Measurements from ENCODE around the gene NMNAT2. TPM values are rescaled to one million over a fixed set of nuclear protein-coding genes. Genes with fewer than 3 reads are reported as not detected.

Gene NMNAT2
- polyA plus RNA-seq, 1 donor from 2014 or later = 43.8 TPM

DNA sequence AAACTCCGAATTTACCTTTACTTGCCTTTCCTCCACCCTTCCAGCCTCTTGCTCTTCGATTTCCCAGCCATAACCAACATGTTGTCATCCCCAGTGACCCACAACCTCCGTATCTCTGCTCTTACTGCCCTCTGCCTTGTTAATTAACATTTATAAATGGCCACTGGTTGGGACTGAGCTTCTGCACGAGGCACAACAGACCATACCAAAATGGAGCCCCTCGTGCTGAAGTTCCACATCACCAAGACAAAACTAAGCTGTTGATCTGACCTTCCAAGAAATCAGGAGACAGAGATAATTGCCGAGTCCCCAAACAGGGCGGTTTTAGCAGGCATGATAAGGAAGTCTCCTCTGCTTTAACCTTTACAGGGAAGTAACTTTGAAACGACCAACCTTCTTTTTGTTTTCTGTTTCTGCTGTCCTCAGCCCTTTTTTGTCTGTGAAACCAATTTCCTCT, 71.9 kb downstream of the NMNAT2 start:
- no peak overlapping the region for H3K9ac ChIP-seq (ENCODE audit: low read length)

DNA sequence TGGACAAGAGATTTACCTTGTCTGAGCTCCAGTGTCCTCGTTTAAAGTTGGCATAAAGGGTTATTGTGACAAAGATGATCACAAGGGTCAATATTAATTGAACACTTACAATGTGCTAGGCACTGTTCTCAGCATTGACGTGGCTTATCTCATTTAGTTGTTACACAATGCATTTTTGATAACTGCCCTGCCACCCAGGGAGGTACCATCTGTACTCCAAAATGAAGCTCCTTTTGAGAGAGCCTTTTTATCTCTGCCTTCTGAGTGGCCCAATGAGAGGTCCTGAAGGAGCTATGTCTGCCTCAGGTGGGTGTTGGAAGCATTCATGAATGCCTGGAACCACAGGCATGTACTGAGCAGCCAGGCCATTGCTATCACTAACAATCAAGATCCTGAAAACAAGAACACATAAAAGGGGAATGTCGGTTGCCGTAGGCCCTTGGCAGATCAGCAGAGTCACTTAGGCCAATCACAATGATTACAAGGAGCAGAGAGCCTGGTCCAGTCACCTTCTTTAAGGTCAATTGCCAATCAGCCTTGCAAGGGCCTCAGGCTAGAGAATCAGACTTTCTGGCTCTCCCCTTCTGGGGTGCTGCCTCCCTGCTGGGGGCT, 78.5 kb downstream of the NMNAT2 start:
- no peak overlapping the region for H3K4me2 ChIP-seq (ENCODE audit: low read length)
- H3K9me2 ChIP-seq (ENCODE audit: insufficient read depth, low read length) = no peaks in the 10 kb centered on the region
- no peaks in the 10 kb centered on the region for H3K9me3 ChIP-seq (ENCODE audit: low read length)
- peaks cover 3% of the 10 kb centered on the region for H3K79me2 ChIP-seq (replicated peaks; ENCODE audit: insufficient read depth, low read length)
- H3K27ac ChIP-seq (ENCODE audit: low read length) = no peak overlapping the region
- H3K4me3 ChIP-seq (ENCODE audit: low read length) = no peak overlapping the region
- H3K27me3 ChIP-seq (ENCODE audit: insufficient read depth, low read depth, low read length) = no peaks in the 10 kb centered on the region
- H3K36me3 ChIP-seq (ENCODE audit: insufficient read depth, low read length) = no peaks in the 10 kb centered on the region
- H4K20me1 ChIP-seq (ENCODE audit: insufficient read depth) = no peaks in the 10 kb centered on the region
- TF ChIP-seq, protein P1, sequence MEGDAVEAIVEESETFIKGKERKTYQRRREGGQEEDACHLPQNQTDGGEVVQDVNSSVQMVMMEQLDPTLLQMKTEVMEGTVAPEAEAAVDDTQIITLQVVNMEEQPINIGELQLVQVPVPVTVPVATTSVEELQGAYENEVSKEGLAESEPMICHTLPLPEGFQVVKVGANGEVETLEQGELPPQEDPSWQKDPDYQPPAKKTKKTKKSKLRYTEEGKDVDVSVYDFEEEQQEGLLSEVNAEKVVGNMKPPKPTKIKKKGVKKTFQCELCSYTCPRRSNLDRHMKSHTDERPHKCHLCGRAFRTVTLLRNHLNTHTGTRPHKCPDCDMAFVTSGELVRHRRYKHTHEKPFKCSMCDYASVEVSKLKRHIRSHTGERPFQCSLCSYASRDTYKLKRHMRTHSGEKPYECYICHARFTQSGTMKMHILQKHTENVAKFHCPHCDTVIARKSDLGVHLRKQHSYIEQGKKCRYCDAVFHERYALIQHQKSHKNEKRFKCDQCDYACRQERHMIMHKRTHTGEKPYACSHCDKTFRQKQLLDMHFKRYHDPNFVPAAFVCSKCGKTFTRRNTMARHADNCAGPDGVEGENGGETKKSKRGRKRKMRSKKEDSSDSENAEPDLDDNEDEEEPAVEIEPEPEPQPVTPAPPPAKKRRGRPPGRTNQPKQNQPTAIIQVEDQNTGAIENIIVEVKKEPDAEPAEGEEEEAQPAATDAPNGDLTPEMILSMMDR (IDR thresholded peaks at IDR 0.05; ENCODE audit: poor library complexity, severe bottlenecking) = no peak
- TF ChIP-seq MXI1 (conservative IDR thresholded peaks at IDR 0.05; ENCODE audit: poor library complexity, severe bottlenecking) = no peak
- no peak for TF ChIP-seq EP300 (conservative IDR thresholded peaks at IDR 0.05; ENCODE audit: poor library complexity, severe bottlenecking)
- TF ChIP-seq EZH2 (IDR thresholded peaks at IDR 0.05; ENCODE audit: borderline replicate concordance, insufficient read depth, low read length, poor library complexity, severe bottlenecking) = no peak
- no peak for TF ChIP-seq TAF1 (IDR thresholded peaks at IDR 0.05; ENCODE audit: low read depth)
- TF ChIP-seq, protein P2, sequence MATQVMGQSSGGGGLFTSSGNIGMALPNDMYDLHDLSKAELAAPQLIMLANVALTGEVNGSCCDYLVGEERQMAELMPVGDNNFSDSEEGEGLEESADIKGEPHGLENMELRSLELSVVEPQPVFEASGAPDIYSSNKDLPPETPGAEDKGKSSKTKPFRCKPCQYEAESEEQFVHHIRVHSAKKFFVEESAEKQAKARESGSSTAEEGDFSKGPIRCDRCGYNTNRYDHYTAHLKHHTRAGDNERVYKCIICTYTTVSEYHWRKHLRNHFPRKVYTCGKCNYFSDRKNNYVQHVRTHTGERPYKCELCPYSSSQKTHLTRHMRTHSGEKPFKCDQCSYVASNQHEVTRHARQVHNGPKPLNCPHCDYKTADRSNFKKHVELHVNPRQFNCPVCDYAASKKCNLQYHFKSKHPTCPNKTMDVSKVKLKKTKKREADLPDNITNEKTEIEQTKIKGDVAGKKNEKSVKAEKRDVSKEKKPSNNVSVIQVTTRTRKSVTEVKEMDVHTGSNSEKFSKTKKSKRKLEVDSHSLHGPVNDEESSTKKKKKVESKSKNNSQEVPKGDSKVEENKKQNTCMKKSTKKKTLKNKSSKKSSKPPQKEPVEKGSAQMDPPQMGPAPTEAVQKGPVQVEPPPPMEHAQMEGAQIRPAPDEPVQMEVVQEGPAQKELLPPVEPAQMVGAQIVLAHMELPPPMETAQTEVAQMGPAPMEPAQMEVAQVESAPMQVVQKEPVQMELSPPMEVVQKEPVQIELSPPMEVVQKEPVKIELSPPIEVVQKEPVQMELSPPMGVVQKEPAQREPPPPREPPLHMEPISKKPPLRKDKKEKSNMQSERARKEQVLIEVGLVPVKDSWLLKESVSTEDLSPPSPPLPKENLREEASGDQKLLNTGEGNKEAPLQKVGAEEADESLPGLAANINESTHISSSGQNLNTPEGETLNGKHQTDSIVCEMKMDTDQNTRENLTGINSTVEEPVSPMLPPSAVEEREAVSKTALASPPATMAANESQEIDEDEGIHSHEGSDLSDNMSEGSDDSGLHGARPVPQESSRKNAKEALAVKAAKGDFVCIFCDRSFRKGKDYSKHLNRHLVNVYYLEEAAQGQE (IDR thresholded peaks at IDR 0.05; ENCODE audit: borderline replicate concordance) = no peak
- no peak for TF ChIP-seq RAD21 (conservative IDR thresholded peaks at IDR 0.05)
- TF ChIP-seq SMC3 (conservative IDR thresholded peaks at IDR 0.05; ENCODE audit: poor library complexity) = no peak
- no peak for TF ChIP-seq POLR2AphosphoS5 (IDR thresholded peaks at IDR 0.05)
- no peak overlapping the region for H2AFZ ChIP-seq (ENCODE audit: low read depth, low read length)
- no peaks in the 10 kb centered on the region for H3F3A ChIP-seq (ENCODE audit: insufficient read depth, low read length, poor library complexity, severe bottlenecking)
- no peak overlapping the region for H3K9ac ChIP-seq (ENCODE audit: low read length)

More for the DNA sequence above, 71.9 kb downstream of the NMNAT2 start:
- Histone ChIP-seq H3K36me3 (ENCODE audit: insufficient read depth, low read length) (no peaks in the 10 kb centered on the region), H3K9me2 (ENCODE audit: insufficient read depth, low read length) (no peaks in the 10 kb centered on the region), H3F3A (ENCODE audit: insufficient read depth, low read length, poor library complexity, severe bottlenecking) (no peaks in the 10 kb centered on the region), H3K4me3 (ENCODE audit: low read length) (no peak overlapping the region), H4K20me1 (ENCODE audit: insufficient read depth) (no peaks in the 10 kb centered on the region), H2AFZ (ENCODE audit: low read depth, low read length) (no peak overlapping the region), H3K4me2 (ENCODE audit: low read length) (no peak overlapping the region), H3K79me2 (replicated peaks; ENCODE audit: insufficient read depth, low read length) (no peaks in the 10 kb centered on the region), H3K27me3 (ENCODE audit: insufficient read depth, low read depth, low read length) (no peaks in the 10 kb centered on the region), H3K9me3 (ENCODE audit: low read length) (no peaks in the 10 kb centered on the region), H3K27ac (ENCODE audit: low read length) (no peak overlapping the region)
- no peak for TF ChIP-seq SMC3 (conservative IDR thresholded peaks at IDR 0.05; ENCODE audit: poor library complexity)
- no peak for TF ChIP-seq EZH2 (IDR thresholded peaks at IDR 0.05; ENCODE audit: borderline replicate concordance, insufficient read depth, low read length, poor library complexity, severe bottlenecking)
- no peak for TF ChIP-seq MXI1 (conservative IDR thresholded peaks at IDR 0.05; ENCODE audit: poor library complexity, severe bottlenecking)
- TF ChIP-seq, protein P2 (IDR thresholded peaks at IDR 0.05; ENCODE audit: borderline replicate concordance) = no peak
- no peak for TF ChIP-seq EP300 (conservative IDR thresholded peaks at IDR 0.05; ENCODE audit: poor library complexity, severe bottlenecking)
- no peak for TF ChIP-seq TAF1 (IDR thresholded peaks at IDR 0.05; ENCODE audit: low read depth)
- TF ChIP-seq, protein P1 (IDR thresholded peaks at IDR 0.05; ENCODE audit: poor library complexity, severe bottlenecking) = no peak
- no peak for TF ChIP-seq RAD21 (conservative IDR thresholded peaks at IDR 0.05)
- no peak for TF ChIP-seq POLR2AphosphoS5 (IDR thresholded peaks at IDR 0.05)
